Measurements from ENCODE around the gene MC3R.

MC3R gene

GRCh38 chr20:56247954-56248782 lies at the start of gene MC3R:
TSS of gene MC3R (plus strand) at chr20:56248732. CDS start at chr20:56248844, 112 bp downstream.
- Histone ChIP-seq H3K4me3 (ENCODE audit: low read length) (no peak within 1 kb of the TSS), H3K4me1 (ENCODE audit: control insufficient read depth, insufficient read depth, low read length) (no peaks in the 10 kb centered on the region), H3K9ac (ENCODE audit: low read length) (no peak within 1 kb of the TSS), H3K36me3 (ENCODE audit: control insufficient read depth, insufficient read depth, low read length) (no peaks in the 10 kb centered on the region), H3K9me3 (ENCODE audit: control insufficient read depth, low read length) (no peaks in the 10 kb centered on the region), H3K27me3 (ENCODE audit: control insufficient read depth, insufficient read depth, low read length) (peaks cover 4% of the 10 kb centered on the region)

- Histone ChIP-seq H3K36me3 (ENCODE audit: control insufficient read depth, insufficient read depth, low read length) (no peaks in the 10 kb centered on the region), H3K4me3 (ENCODE audit: low read length) (no peak overlapping the region), H3K27me3 (ENCODE audit: control insufficient read depth, insufficient read depth, low read length) (no peaks in the 10 kb centered on the region), H3K9me3 (ENCODE audit: control insufficient read depth, low read length) (no peaks in the 10 kb centered on the region), H3K4me1 (ENCODE audit: control insufficient read depth, insufficient read depth, low read length) (no peaks in the 10 kb centered on the region), H3K9ac (ENCODE audit: low read length) (no peak overlapping the region)
Observed at GRCh38 chr20:56200456-56200855, 48.1 kb upstream of the MC3R start.

DNA sequence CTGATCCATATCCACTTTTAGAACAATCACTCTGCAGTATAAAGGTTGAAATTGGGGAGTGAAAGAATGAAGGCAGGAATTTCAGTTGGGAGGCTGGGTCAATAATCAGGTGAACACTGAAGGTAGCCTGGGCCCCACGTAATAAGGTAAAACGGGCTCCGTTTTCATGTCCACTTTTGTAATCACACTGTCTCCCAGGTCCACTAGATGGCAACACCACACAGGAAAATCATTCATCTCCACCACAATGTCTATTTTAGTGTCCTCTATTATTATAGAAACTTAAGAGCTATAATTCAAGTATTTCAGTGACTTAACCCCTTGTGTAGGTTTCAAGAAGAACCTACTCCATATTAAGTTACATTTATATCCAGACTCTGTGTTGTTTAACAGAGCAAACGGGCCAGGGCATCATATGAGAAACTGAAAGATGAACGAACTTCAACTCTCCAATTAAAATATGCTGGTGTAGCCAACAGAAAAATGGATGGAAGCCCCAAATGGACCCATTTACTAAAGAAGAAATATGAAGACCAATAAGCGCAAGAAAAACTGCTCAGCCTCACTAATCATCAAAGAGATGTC lies 45.9 kb upstream of the MC3R start:
- Histone ChIP-seq H3K9me3 (ENCODE audit: control insufficient read depth, low read length) (no peaks in the 10 kb centered on the region), H3K4me3 (ENCODE audit: low read length) (no peak overlapping the region), H3K4me1 (ENCODE audit: control insufficient read depth, insufficient read depth, low read length) (no peaks in the 10 kb centered on the region), H3K27me3 (ENCODE audit: control insufficient read depth, insufficient read depth, low read length) (no peaks in the 10 kb centered on the region), H3K9ac (ENCODE audit: low read length) (no peak overlapping the region), H3K36me3 (ENCODE audit: control insufficient read depth, insufficient read depth, low read length) (no peaks in the 10 kb centered on the region)

GRCh38 chr20:56204206-56204605 lies 44.3 kb upstream of the MC3R start:
- no peak overlapping the region for H3K4me3 ChIP-seq (ENCODE audit: low read length)
- no peaks in the 10 kb centered on the region for H3K9me3 ChIP-seq (ENCODE audit: control insufficient read depth, low read length)
- H3K27me3 ChIP-seq (ENCODE audit: control insufficient read depth, insufficient read depth, low read length) = no peaks in the 10 kb centered on the region
- H3K4me1 ChIP-seq (ENCODE audit: control insufficient read depth, insufficient read depth, low read length) = no peaks in the 10 kb centered on the region
- no peaks in the 10 kb centered on the region for H3K36me3 ChIP-seq (ENCODE audit: control insufficient read depth, insufficient read depth, low read length)
- no peak overlapping the region for H3K9ac ChIP-seq (ENCODE audit: low read length)

- H3K27me3 ChIP-seq (ENCODE audit: control insufficient read depth, insufficient read depth, low read length) = no peaks in the 10 kb centered on the region
- H3K9me3 ChIP-seq (ENCODE audit: control insufficient read depth, low read length) = no peaks in the 10 kb centered on the region
- H3K4me3 ChIP-seq (ENCODE audit: low read length) = no peak overlapping the region
- no peaks in the 10 kb centered on the region for H3K36me3 ChIP-seq (ENCODE audit: control insufficient read depth, insufficient read depth, low read length)
- H3K4me1 ChIP-seq (ENCODE audit: control insufficient read depth, insufficient read depth, low read length) = no peaks in the 10 kb centered on the region
- no peak overlapping the region for H3K9ac ChIP-seq (ENCODE audit: low read length)
Observed at GRCh38 chr20:56205346-56205745, 43.2 kb upstream of the MC3R start.

DNA sequence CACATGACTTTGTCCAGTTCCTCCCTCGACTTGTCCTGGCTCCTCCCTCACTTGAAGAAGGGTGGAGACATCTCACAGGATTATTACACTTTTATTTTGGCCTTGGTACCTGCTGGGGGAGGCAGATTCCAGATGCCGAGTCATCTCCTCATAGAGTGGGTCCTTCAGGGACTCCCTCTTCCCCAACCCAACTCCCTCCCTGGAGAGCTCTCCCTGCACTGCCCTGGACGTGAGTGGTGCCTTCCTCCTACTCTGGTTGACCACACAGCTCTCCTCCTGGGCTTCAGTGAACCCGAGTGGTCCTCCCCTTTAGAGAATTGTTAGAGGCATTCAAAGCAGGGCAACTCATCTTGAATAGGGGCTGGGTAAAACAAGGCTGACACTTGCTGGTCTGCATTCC lies 40.9 kb upstream of the MC3R start:
- H3K36me3 ChIP-seq (ENCODE audit: control insufficient read depth, insufficient read depth, low read length) = no peaks in the 10 kb centered on the region
- H3K9ac ChIP-seq (ENCODE audit: low read length) = no peak overlapping the region
- H3K27me3 ChIP-seq (ENCODE audit: control insufficient read depth, insufficient read depth, low read length) = no peaks in the 10 kb centered on the region
- no peaks in the 10 kb centered on the region for H3K4me1 ChIP-seq (ENCODE audit: control insufficient read depth, insufficient read depth, low read length)
- H3K9me3 ChIP-seq (ENCODE audit: control insufficient read depth, low read length) = no peaks in the 10 kb centered on the region
- H3K4me3 ChIP-seq (ENCODE audit: low read length) = no peak overlapping the region

DNA sequence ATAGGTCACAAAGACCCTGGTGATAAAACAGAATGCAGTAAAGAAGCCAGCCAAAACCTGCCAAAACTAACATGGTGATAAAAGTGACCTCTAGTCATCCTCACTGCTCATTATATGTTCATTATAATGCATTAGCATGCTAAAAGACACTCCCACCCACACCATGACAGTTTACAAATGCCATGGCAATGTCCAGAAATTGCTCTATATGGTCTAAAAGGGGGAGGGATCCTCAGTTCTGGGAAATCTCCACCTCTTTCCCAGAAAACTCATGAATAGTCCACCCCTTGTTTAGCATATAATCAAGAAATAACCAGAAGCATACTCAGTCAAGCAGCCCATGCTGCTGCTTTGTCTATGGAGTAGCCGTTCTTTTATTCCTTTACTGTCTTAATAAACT lies 40.4 kb upstream of the MC3R start:
- Histone ChIP-seq H3K4me1 (ENCODE audit: control insufficient read depth, insufficient read depth, low read length) (no peaks in the 10 kb centered on the region), H3K27me3 (ENCODE audit: control insufficient read depth, insufficient read depth, low read length) (no peaks in the 10 kb centered on the region), H3K9ac (ENCODE audit: low read length) (no peak overlapping the region), H3K4me3 (ENCODE audit: low read length) (no peak overlapping the region), H3K36me3 (ENCODE audit: control insufficient read depth, insufficient read depth, low read length) (no peaks in the 10 kb centered on the region), H3K9me3 (ENCODE audit: control insufficient read depth, low read length) (no peaks in the 10 kb centered on the region)

DNA sequence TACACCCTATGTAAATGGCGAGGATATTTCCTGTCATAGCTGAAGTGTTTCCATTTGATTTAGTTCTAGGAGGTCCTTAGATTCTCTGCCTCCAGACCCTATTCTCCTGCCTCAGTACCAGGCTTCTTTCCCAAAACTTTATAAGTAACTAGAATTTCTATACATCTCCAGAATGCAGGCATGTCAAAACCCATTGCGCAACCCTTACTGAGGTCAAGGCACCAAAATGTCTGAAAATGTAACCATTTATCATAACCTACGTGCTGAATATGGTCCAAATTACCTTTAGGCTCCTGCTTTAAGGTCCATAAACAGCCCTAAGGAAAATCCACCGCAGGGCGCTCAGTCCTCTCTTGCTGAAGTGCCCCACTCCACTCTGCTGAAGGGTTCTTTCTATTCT lies 37.5 kb upstream of the MC3R start:
- no peaks in the 10 kb centered on the region for H3K9me3 ChIP-seq (ENCODE audit: control insufficient read depth, low read length)
- no peak overlapping the region for H3K9ac ChIP-seq (ENCODE audit: low read length)
- no peaks in the 10 kb centered on the region for H3K4me1 ChIP-seq (ENCODE audit: control insufficient read depth, insufficient read depth, low read length)
- no peaks in the 10 kb centered on the region for H3K36me3 ChIP-seq (ENCODE audit: control insufficient read depth, insufficient read depth, low read length)
- H3K27me3 ChIP-seq (ENCODE audit: control insufficient read depth, insufficient read depth, low read length) = no peaks in the 10 kb centered on the region
- H3K4me3 ChIP-seq (ENCODE audit: low read length) = no peak overlapping the region

GRCh38 chr20:56212091-56212490 lies 36.4 kb upstream of the MC3R start:
- Histone ChIP-seq H3K9me3 (ENCODE audit: control insufficient read depth, low read length) (no peaks in the 10 kb centered on the region), H3K4me3 (ENCODE audit: low read length) (no peak overlapping the region), H3K27me3 (ENCODE audit: control insufficient read depth, insufficient read depth, low read length) (no peaks in the 10 kb centered on the region), H3K4me1 (ENCODE audit: control insufficient read depth, insufficient read depth, low read length) (no peaks in the 10 kb centered on the region), H3K36me3 (ENCODE audit: control insufficient read depth, insufficient read depth, low read length) (no peaks in the 10 kb centered on the region), H3K9ac (ENCODE audit: low read length) (no peak overlapping the region)

DNA sequence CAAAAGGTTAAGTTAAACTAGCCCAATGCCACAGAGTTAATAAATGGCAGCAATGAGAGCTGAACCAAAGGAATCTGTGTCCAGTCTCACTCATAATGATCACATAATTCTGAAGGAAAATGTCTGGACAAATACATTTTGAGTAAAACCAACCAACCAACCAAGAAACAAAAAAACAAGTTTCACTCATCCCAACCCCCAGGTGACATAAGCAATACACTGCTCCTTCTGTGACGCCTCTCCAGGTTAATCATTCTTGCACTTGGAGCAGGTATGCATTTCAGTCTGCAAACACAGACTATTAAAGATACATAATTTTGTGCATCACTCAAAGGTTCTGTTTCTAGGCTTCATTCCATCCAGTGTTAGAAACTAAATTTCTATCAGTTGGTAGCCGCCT lies 35.2 kb upstream of the MC3R start:
- H3K27me3 ChIP-seq (ENCODE audit: control insufficient read depth, insufficient read depth, low read length) = no peaks in the 10 kb centered on the region
- no peak overlapping the region for H3K4me3 ChIP-seq (ENCODE audit: low read length)
- no peak overlapping the region for H3K9ac ChIP-seq (ENCODE audit: low read length)
- no peaks in the 10 kb centered on the region for H3K36me3 ChIP-seq (ENCODE audit: control insufficient read depth, insufficient read depth, low read length)
- no peaks in the 10 kb centered on the region for H3K9me3 ChIP-seq (ENCODE audit: control insufficient read depth, low read length)
- H3K4me1 ChIP-seq (ENCODE audit: control insufficient read depth, insufficient read depth, low read length) = no peaks in the 10 kb centered on the region

GRCh38 chr20:56215115-56215514 lies 33.4 kb upstream of the MC3R start:
- Histone ChIP-seq H3K9ac (ENCODE audit: low read length) (no peak overlapping the region), H3K4me3 (ENCODE audit: low read length) (no peak overlapping the region), H3K4me1 (ENCODE audit: control insufficient read depth, insufficient read depth, low read length) (no peaks in the 10 kb centered on the region), H3K27me3 (ENCODE audit: control insufficient read depth, insufficient read depth, low read length) (no peaks in the 10 kb centered on the region), H3K9me3 (ENCODE audit: control insufficient read depth, low read length) (no peaks in the 10 kb centered on the region), H3K36me3 (ENCODE audit: control insufficient read depth, insufficient read depth, low read length) (no peaks in the 10 kb centered on the region)

GRCh38 chr20:56217829-56218228 lies 30.7 kb upstream of the MC3R start:
- H3K9ac ChIP-seq (ENCODE audit: low read length) = no peak overlapping the region
- H3K4me1 ChIP-seq (ENCODE audit: control insufficient read depth, insufficient read depth, low read length) = no peaks in the 10 kb centered on the region
- H3K36me3 ChIP-seq (ENCODE audit: control insufficient read depth, insufficient read depth, low read length) = no peaks in the 10 kb centered on the region
- no peaks in the 10 kb centered on the region for H3K9me3 ChIP-seq (ENCODE audit: control insufficient read depth, low read length)
- H3K27me3 ChIP-seq (ENCODE audit: control insufficient read depth, insufficient read depth, low read length) = no peaks in the 10 kb centered on the region
- no peak overlapping the region for H3K4me3 ChIP-seq (ENCODE audit: low read length)

All from mucosa of stomach (tissue), 1 donor.